SK-N-SH (cell line): Measurements from ENCODE around the gene SLC8A2.

Experiments
- FOSL2 ChIP-seq: IDR thresholded peaks from 2 replicates; pipeline ENCODE4 v1.4.0; 2012; ENCODE audit warnings: low read depth, mild to moderate bottlenecking, moderate library complexity, borderline replicate concordance
- YY1 ChIP-seq: IDR thresholded peaks from 2 replicates; pipeline ENCODE4 v1.4.0; 2012; ENCODE audit warnings: low read depth, mild to moderate bottlenecking
- TF ChIP-seq, protein P1 (sequence below): fragments of 200-600 bp; sonication (generic); IDR thresholded peaks from 2 replicates; pipeline ENCODE4 v1.6.1; 2017; ENCODE audit warnings: antibody characterized with exemption, mild to moderate bottlenecking, moderate library complexity
- TF ChIP-seq, protein P2 (sequence below): IDR thresholded peaks from 2 replicates; pipeline ENCODE4 v1.6.1; 2012; ENCODE audit warnings: mild to moderate bottlenecking, low read depth, low read length, moderate library complexity

DNA sequence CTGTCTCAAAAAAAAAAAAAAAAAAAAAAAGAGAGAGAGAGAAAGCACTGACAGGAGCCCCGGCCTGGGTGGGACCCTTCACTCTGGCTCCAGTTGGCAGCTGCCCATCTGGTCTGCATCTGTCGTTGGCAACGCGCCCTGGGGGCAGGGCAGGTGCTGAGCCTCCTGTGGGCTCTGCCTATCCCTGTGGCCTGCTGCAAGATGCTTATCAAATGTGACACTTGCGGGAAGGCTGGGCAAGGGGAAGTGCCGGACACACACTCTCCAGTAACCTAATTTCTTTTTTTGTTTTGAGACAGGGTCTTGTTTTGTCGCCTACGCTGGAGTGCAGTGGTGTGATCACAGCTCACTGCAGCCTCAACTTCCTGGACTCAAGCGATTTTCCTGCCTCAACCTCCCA, 23.0 kb upstream of the SLC8A2 start:
- TF ChIP-seq YY1 (no peak), FOSL2 (no peak)
- TF ChIP-seq, protein P1, sequence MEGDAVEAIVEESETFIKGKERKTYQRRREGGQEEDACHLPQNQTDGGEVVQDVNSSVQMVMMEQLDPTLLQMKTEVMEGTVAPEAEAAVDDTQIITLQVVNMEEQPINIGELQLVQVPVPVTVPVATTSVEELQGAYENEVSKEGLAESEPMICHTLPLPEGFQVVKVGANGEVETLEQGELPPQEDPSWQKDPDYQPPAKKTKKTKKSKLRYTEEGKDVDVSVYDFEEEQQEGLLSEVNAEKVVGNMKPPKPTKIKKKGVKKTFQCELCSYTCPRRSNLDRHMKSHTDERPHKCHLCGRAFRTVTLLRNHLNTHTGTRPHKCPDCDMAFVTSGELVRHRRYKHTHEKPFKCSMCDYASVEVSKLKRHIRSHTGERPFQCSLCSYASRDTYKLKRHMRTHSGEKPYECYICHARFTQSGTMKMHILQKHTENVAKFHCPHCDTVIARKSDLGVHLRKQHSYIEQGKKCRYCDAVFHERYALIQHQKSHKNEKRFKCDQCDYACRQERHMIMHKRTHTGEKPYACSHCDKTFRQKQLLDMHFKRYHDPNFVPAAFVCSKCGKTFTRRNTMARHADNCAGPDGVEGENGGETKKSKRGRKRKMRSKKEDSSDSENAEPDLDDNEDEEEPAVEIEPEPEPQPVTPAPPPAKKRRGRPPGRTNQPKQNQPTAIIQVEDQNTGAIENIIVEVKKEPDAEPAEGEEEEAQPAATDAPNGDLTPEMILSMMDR, result no peak
- TF ChIP-seq, protein P2, sequence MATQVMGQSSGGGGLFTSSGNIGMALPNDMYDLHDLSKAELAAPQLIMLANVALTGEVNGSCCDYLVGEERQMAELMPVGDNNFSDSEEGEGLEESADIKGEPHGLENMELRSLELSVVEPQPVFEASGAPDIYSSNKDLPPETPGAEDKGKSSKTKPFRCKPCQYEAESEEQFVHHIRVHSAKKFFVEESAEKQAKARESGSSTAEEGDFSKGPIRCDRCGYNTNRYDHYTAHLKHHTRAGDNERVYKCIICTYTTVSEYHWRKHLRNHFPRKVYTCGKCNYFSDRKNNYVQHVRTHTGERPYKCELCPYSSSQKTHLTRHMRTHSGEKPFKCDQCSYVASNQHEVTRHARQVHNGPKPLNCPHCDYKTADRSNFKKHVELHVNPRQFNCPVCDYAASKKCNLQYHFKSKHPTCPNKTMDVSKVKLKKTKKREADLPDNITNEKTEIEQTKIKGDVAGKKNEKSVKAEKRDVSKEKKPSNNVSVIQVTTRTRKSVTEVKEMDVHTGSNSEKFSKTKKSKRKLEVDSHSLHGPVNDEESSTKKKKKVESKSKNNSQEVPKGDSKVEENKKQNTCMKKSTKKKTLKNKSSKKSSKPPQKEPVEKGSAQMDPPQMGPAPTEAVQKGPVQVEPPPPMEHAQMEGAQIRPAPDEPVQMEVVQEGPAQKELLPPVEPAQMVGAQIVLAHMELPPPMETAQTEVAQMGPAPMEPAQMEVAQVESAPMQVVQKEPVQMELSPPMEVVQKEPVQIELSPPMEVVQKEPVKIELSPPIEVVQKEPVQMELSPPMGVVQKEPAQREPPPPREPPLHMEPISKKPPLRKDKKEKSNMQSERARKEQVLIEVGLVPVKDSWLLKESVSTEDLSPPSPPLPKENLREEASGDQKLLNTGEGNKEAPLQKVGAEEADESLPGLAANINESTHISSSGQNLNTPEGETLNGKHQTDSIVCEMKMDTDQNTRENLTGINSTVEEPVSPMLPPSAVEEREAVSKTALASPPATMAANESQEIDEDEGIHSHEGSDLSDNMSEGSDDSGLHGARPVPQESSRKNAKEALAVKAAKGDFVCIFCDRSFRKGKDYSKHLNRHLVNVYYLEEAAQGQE, result no peak
